ENCODE data around the gene MEI1. TPM values are rescaled to one million over a fixed set of nuclear protein-coding genes. Genes with fewer than 3 reads are reported as not detected.

MEI1 gene
- total RNA-seq, 1 experiment from 2014 or later, result 0.20 TPM

GRCh38 chr22:41775338-41775737, 76.0 kb downstream of the MEI1 start:
- Histone ChIP-seq H4K20me1 (ENCODE audit: control insufficient read depth, insufficient read depth, insufficient read length) (no peaks in the 10 kb centered on the region), H4K91ac (ENCODE audit: insufficient read length, low read depth, low read length) (no peak overlapping the region), H2BK120ac (ENCODE audit: low read depth, low read length, poor library complexity, severe bottlenecking) (no peak overlapping the region), H2BK5ac (ENCODE audit: insufficient read length, low read length) (no peak overlapping the region), H4K5ac (ENCODE audit: insufficient read length, low read depth, low read length) (no peak overlapping the region), H3K27me3 (ENCODE audit: insufficient read depth, low read length) (no peaks in the 10 kb centered on the region), H3K18ac (ENCODE audit: insufficient read length, low read depth, low read length) (no peak overlapping the region), H2AFZ (ENCODE audit: low read length) (no peak overlapping the region), H3K4me2 (ENCODE audit: insufficient read depth, insufficient read length, low read length) (no peak overlapping the region), H3T11ph (ENCODE audit: low read length) (no peak overlapping the region), H2BK12ac (ENCODE audit: insufficient read length, low read depth, low read length) (no peak overlapping the region), H2BK20ac (ENCODE audit: low read depth, low read length, poor library complexity, severe bottlenecking) (no peak overlapping the region), H3K9ac (ENCODE audit: extremely low read depth, insufficient read length, low read length) (no peak overlapping the region), H4K8ac (replicated peaks; ENCODE audit: insufficient read length, low read depth, low read length) (no peak overlapping the region), H3K27ac (ENCODE audit: insufficient read length, low read depth, low read length) (no peak overlapping the region), H3K14ac (ENCODE audit: insufficient read depth, low read length) (no peak overlapping the region), H3K23me2 (ENCODE audit: insufficient read length, low read depth, low read length, poor library complexity, severe bottlenecking) (no peaks in the 10 kb centered on the region), H3K79me2 (ENCODE audit: insufficient read depth, low read length) (no peaks in the 10 kb centered on the region), H3K9me3 (ENCODE audit: control insufficient read depth, low read depth, low read length) (no peaks in the 10 kb centered on the region), H2AK5ac (ENCODE audit: insufficient read length, low read length) (no peak overlapping the region), H3K56ac (ENCODE audit: insufficient read length, low read depth, low read length) (no peak overlapping the region), H3K79me1 (ENCODE audit: insufficient read depth, low read depth, low read length, poor library complexity, severe bottlenecking) (no peaks in the 10 kb centered on the region), H3K4me1 (ENCODE audit: insufficient read depth, low read length) (no peaks in the 10 kb centered on the region; the same call in 1 of the 2 replicates), H3K23ac (ENCODE audit: insufficient read length, low read depth, low read length) (no peak overlapping the region), H3K4ac (ENCODE audit: low read depth, low read length) (no peak overlapping the region), H2BK15ac (ENCODE audit: low read depth, low read length) (no peak overlapping the region)
- Mint-ChIP-seq H3K9me3 (no peaks in the 10 kb centered on the region), H3K4me1 (peaks cover 3% of the 10 kb centered on the region in 2 experiments; a peak in 3 of 4 replicates), H3K27me3 (ENCODE audit: low read depth) (peaks cover 17% of the 10 kb centered on the region), H3K4me3 (no peak overlapping the region), H3K27ac (no peak overlapping the region; a peak in 1 of 7 replicates), H3K36me3 (ENCODE audit: insufficient read depth in 1 of 3, low read depth in 3 of 3) (no peaks in the 10 kb centered on the region)
- no CpG with 5 or more reads among the region's 5 CpGs for WGBS (ENCODE audit: extremely low coverage, insufficient read length, low lambda C conversion rate)
- no peak for TF ChIP-seq CTCF (conservative IDR thresholded peaks at IDR 0.05)
- no peak for DNase-seq

Measured in H9 (cell line).